T1000 (cell line): Measurements from ENCODE around the gene GABBR2.

ENCODE experiments used
- DNase-seq: peaks from one replicate; lab custom pipeline; 2025; ENCODE audit warnings: mixed read lengths; lab: John Stamatoyannopoulos, UW

GABBR2 gene

DNA sequence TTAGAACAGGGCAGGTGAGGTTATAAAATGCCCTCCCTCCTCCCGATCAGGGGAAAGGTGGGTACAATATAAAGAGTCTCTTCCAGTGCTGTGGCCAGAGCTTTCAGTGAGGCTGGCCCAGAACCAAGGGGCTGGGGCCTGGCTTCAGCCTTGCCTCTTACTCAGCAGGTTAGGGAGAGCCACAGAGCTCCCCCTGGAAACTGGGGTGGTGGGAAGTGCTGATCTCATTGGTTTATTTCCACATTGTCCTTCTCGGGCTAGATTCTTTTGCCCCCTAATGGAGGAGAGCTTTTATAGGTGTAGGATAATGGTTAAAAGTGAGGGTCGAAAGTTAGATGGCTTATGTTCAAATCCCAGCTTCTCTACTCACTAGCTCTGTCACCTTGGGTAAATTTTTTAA, 266.6 kb downstream of the GABBR2 start:
- DNase-seq = no peak

DNA sequence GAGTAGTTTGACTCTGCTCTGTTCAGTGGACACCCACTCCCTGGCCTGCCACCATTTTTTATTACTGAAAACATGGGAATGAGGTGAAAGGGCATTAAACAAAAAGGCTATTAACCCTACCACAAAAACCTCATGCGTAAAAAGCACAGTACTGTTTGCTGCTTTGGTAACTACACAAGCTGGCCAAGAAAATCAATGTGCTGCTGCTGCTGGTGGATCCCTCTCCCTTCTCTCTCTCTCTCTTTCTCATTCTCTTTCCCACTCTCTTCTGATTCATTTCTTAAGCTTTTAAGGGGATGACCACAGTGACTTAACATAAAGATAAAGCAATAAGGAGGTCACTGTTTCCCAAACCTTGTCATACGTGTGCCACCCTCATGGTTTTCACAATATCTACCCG, 270.1 kb downstream of the GABBR2 start:
- DNase-seq = no peak

DNA sequence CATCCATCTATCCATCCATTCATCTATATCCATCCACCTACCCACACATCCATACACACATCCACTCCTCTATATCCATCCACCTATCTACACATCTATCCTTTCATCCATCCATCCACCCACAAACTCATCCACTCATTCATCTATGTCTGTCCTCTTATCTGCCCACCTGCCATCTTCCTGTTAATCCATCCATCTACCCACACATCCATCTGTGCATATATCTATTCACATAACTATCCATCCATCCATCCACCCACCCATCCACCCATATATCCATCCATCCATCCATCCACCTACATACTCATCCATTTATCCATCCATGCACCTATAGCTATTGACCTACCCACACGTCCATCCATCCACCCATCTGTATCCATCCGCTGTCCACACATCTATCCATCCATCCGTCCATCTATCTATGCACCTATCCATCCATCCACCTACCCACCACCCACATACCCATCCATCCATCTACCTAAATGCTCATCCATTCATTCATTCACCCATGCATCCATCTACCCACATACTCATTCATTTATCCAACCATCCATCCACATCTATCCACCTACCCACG, 271.2 kb downstream of the GABBR2 start:
- DNase-seq = no peak

DNA sequence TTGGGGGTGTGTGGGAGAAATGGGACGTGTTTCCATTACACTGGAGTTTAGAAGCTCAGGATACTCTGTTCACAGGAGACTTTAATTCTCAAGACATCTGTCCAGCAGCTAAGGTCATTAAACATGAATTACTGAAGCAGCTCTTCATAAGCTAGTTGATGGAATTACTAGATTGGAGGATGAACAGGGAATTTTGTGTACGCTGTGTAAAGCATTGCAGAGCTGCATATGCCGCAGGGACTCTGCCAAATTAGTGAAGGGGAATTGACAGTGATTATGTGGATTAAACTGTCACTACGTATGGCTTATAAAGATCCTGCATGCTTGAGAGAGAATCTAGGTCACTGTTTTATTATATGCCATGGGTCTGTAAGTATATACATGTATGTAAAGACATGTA, 275.8 kb downstream of the GABBR2 start:
- DNase-seq = no peak

DNA sequence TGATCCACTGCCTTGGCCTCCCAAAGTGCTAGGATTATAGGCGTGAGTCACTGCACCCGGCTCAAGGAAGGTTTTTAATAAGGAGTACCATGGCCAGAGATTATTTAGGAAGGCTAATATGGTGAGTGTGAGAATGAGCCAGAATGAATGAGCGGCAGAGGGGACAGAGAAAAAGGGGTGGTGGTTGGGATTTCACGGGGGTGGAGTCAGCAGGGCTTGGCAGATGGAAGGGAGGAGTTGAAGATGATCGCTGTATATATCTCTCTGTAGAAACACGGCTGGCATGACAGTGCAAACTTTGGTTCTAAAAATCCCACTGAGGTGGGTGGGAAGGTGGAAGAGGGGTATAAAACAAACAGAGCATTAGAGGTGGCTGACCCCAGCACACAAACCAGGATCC, 276.6 kb downstream of the GABBR2 start:
- DNase-seq = no peak

DNA sequence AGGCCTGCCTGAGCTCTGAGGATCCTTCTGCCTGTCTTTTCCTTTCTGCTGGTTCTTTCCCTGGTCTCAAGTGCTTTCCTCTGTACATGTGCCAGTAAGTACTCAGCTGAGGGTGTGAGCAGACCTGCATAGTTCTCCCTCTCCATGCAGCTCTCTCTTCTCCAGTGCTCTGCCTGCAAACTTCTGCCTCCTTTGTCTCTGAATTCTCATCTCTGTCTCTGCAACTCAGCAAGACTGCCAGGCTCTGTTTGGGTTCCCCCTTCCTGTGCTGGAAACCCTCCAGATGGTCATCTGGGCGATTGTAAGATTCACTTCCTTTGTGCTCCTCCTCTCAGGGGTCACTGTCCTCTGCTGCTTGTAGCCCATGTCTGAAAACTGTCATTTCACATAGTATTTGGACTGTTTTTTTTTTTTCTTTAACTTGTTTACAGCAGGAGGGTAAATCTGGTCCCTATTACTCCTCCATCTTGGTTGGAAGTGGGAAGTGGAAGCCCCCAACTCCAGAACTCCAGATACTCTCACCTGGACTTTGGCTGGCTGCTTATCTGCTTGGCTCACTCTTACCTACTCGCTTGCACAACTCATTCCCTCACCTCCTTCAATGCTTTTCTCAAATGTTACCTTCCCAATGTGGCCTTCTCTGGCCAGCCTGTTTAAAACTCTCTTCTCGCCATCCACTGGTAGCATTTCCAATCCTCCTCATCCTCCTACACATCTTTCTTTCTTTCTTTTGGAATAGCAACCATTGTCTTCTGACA, 278.0 kb downstream of the GABBR2 start:
- DNase-seq = no peak

DNA sequence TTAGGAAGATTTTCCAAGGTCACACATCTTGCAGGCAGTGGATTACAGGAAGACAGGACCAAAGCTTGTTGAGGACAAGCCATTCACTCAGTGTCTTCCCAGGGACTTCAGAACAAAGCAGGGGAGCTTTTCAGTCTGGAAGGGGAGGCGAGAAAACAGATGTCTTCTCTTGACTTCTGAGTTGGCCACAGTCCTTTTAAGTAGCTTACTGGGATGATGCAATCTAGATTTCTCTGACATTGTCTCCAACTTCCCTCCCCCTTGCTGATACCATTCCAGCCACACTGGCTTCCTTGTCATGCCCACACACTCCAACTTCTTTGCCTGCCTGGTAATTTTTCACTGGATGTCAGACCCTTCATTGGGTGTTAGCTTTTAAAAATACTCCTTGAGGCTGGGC, 279.1 kb downstream of the GABBR2 start:
- DNase-seq = no peak

DNA sequence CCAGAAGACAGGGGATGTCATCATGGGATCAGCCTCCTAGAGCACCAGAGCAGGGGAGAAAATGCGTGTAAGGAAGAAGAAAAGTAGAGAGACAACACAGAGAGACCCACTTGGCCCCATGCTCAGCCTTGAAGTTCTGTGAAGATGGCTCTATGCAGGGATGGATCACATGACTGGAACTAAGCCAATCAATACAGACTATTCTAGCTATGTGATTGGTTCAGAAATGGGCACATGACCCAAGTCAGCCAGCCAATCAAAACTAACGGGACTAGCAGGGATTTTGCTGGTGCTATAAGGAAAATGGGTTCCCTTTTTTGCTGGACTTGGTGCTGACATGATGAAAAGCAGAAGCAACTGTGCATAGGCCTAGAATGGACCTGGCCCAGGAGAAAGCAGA, 280.3 kb downstream of the GABBR2 start:
- DNase-seq = no peak

DNA sequence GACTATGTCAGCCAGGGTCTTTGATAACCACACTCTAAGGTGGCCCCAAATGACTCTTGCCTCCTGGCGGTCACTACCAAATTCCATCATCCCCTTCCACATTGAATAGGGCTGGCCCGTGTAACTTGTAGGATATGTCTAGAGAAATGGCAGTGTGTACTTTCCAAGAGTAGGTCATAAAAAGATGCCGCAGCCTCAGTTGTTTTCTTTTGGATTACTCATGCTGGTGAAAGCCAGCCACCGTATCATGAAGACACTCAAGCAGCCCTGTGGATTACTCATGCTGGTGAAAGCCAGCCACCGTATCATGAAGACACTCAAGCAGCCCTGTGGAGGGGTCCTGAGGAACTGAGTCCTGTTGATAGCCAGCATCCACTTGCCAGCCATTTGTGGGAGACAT, 281.2 kb downstream of the GABBR2 start:
- DNase-seq = no peak

DNA sequence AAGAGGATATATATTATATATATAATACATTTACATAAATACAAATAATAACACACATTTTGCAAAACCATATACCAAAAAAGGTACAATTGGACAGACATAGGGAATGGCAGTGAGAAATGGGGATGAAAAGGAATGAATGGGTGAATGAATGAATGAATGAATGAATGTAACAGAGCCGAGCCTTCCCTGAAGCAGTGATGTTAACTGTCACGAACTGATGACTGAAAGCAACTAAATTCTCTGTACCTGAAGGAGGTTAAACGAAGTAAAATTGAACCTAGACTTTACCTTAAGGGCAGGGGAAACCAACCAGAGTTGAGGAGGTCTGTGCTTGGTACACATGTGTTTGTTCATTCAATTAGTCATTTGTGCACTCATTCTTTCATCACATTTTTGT, 283.7 kb downstream of the GABBR2 start:
- DNase-seq = no peak

DNA sequence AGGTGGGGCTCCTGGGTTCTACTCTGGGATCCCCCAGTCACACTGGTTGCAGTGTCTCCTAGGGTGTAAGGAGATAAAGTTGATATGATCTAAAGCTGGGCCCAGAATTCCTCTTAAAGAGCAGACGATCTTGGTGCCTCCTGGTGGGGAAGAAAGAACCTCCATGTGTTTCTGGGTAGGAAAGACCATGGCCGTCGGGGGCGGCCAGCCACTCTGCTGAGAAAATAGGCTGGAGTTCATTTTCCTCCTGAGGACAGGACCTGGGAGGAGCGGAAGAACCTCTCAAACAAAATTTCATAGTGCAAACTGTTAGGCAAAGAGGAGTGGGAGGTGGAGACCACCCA, 289.5 kb downstream of the GABBR2 start:
- no peak for DNase-seq

DNA sequence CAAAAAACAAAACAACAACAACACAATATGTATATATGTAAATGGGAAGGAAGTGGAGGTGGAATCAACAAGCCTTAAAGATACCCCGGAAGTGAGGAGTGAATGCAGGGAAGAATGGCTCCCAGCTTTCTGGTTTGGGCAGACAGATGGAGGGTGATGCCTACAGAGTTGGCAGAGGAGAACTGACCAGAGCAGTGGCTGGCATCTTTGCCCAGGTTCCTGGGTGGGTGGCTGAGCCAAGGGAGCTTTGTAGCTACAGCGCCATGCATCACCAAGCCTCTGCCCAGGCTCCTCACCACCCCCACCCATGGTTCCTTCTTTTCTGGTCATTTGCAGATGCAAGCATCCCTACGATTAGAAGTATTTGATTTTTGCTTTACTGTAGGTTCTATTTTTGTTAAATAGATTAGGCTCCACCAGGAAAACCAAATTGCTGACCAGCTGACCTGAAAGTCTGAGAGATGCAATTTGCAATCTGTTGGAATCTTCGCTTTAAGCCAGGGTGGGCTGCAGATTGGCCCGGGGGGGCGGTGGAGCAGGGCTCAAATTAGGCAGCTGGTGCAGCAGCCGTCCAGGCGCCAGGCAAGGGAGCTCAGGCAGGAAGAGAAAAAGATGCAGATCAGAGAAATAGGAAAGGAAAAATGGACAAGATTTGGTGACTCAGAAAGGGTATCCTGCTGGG, 290.0 kb downstream of the GABBR2 start:
- DNase-seq = no peak

DNA sequence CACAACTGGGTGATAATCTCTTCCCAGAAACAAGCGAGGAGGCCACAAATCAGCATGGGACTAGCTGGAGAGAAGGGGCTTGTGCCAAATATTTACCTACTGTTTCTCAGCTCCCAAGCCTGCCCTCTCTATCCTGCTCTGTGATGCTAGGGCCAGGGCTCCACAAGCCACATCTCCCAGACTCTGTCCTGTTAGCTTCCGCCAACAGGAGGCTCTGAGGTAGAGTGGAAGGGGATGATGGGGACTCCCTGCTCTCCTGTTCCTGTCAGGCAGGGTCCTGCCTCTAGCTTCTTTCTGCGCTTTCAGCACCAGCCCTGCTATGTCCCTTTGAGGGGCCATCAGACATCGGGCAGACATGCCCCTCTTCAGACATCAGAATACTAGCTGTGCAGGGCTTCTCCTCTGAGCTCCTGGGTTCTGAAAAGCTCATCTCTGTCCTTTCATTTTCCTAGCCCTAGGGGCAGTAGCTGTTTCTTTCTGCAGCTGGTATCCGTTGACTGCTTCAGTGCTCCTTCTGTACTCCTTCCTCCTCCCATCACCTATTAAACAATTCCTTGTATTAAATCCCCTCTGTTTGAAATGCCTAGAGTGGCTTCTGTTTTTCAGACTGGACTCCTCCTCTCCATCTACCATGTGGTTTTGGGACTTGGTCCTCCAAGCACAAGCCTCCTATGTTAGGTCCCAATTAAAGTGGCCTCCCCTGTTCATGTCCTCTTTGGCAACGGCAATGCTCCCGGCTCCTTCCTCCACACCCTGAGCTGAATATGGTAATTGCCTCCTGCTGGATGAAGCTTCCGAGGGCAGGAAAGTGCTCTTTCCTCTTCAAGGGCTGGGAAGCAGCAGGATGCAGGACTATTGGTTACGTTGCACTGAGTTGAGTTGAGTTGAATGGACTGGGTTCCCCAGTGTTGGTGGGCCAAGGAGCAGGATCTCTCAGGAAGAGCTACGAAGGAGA, 292.2 kb downstream of the GABBR2 start:
- DNase-seq = no peak

DNA sequence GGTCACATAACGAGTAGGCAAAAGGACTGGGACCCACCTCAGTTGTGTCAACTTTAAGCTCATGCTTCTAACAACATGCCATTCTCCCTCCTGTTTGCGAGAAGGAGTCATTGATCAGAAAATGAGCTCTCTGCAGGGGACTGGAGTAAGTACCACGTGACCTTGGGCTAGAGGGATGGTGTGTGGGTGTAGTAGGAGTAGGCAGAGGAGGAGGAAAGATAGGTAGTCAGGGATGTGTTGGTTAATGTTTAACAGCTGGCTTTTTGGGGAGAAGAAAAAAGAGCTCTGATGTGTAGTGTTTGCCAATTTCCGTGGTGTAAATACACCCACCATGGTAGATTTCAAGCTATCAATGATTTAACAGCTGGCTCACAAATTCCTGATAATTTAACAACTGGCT, 293.0 kb downstream of the GABBR2 start:
- DNase-seq = no peak

DNA sequence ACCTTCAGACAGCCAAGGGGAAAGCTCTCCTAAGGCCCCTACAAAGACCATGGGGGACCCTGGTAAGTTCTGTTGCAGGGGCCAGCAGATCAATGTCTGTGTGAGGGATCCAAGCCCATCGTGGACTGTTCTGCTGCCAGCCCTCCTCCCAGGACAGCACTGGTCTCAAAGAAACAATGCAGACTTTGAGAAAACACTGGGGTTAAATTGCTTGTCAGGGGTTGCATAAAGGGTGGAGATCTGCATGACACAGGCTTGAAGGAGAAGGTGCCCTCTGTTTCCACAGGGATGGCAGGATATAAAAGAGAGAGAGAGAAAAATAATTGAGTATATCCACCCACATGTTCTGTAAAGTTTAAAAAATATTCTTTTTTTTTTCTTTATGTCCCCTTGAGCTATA, 295.7 kb downstream of the GABBR2 start:
- DNase-seq = no peak

DNA sequence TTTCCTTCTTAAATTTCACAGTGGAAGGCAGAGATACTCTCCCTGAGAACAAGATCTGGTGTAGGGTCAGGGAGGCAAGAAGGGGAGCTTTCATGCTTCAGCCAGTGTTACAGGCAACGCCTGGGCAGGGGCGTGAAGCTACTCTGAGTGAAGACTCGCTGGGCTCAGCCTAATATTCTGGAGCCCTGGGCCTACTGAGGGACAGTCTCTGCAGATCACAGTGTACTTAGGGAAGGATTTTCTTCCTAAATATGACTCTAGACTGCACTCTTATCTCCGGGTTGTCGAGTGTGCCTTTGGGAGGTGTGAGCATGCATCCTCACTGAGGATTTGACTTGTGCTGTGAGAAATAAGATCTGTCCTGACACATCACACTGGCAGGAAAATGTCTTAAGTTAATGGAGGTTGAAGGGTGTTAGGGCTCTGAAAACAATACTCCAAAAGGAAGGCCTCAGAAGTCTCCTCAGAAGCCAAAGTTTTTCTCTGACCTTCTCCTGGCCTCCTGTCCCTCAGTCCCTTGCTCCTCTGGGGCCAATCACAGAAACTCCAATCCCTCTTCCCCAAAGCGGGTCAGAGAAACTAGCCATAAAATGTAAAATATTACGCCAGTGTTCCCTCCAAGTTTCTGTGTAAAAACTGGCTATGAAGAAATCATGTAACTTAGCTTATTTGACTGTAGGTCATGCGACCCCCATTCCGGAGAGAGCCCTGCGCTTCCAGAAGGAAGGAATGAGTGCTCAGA, 296.5 kb downstream of the GABBR2 start:
- DNase-seq = no peak

DNA sequence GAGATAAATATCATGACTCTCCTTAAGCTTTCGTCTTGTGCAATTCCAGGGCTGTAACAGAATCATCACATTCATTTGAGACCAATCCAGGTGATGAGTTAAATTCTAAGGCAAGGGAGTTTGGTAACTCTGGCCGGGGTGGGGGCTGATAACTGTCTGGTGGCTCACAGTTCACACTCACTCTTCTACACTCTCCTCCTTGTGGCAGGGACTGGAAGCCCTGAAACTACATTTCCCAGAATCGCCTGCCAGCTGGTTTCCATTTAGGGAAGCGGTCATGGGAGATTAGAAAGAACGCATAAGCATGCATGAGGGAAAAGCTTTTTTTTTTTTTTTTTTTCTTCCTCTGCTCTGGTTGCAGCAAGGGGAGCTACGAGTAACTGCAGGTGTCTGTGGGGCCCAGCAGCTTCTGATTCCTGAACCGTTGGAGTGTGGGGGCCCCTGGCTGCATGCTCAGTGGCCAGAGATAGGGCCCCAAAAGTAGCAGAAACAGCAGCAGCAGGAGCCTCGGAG, 298.5 kb downstream of the GABBR2 start:
- DNase-seq = no peak

DNA sequence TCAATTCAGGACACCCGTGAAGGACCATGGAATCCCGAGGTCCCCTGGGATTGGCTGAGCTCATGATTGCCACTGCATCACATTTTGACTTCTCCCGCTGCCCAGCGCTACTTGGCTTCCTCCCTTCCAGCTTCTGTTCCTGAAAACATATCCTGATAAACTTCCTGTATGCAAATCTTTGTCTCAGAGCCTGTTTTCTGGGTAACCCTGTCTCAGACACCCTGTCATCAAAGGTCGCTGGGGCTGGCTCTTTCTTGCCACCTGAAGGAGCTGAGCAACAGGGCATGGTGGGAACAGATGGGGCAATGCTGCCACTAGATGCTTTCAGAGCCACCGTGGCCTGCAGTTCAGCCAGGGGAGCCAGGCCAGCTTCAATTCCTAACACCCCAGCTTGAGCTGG, 299.0 kb downstream of the GABBR2 start:
- DNase-seq = no peak

DNA sequence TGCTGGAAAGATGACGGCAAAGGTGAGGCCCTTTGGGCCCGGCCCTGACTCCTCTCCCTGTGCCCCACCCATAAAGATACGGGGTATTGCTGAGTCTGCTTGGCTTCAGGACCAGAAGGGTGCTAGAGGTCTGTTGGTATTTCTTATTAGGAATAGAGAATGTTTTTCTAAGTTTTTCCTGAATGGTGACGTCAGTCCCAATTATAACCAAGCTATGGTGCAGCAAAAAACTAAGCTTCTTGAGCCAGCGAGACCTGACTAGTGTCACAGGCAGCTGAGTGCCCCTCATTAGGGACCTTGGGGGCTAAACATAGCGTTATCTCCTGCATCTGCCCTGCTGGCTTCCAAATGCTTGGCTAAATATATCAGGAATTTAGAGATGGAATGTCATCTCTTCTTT, 302.3 kb downstream of the GABBR2 start:
- DNase-seq = no peak

DNA sequence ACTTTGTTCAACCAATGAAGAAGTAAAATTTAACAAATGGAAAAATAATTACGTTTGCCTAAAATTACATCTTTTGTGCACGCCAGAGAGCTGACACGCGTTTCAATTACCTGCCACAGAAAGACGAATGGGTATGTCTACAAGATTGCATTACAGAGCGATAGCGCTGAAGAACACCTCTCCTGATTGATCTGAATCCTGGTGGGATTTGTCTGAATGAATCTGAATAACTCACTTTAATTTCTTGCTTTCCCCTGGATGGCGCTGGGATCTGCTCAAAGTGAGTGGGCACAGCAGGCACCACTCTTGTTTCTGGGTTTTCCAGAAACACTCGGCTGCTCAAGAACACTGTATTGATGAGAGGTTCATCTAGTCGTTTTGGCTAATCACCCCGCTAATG, 304.5 kb downstream of the GABBR2 start:
- DNase-seq = no peak

DNA sequence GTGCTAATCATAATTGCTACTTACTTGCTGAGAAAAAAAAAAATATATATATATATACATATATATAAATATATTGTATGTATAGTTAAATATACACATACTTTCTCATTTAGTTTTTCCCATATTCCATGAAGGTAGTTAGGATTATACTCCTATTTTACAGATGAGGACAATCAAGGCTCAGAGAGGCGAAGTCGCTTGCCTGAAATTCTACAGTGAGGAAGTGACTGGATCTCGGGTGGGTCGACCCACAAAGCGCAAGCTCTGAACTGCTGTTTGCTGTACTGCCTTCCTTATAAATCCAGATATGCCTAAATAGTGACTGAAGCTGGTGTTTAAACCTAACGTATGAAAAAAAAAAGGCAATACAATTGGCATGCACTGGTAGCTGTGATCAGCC, 305.0 kb downstream of the GABBR2 start:
- no peak for DNase-seq
